Adrenal gland (tissue), 5 donors: Measurements from ENCODE around the gene TRIM8.

Experiments used
- POLR2A ChIP-seq, 2 donors: fragments of 450-650 bp; IDR thresholded peaks; one replicate each; pipeline ENCODE4 v1.6.1; 2017; ENCODE audit warnings: antibody characterized with exemption in 2 of 2, mild to moderate bottlenecking in 2 of 2, moderate library complexity in 1 of 2
- TF ChIP-seq, protein P1 (sequence below), 6 experiments: fragments of 450-650 bp in 4 of 6; fragments of 200-600 bp in 2 of 6; sonication (generic) in 1 of 6; IDR thresholded peaks; 1 replicate in 5 of 6; 2 replicates in 1 of 6; pipeline versions ENCODE4 v1.5.1 to v1.8.0; 2016 to 2021; ENCODE audit warnings: antibody characterized with exemption in 6 of 6, mild to moderate bottlenecking in 2 of 6, moderate library complexity in 1 of 6
- donor health status: DM: no; HTN: no; CAD: no.

DNA sequence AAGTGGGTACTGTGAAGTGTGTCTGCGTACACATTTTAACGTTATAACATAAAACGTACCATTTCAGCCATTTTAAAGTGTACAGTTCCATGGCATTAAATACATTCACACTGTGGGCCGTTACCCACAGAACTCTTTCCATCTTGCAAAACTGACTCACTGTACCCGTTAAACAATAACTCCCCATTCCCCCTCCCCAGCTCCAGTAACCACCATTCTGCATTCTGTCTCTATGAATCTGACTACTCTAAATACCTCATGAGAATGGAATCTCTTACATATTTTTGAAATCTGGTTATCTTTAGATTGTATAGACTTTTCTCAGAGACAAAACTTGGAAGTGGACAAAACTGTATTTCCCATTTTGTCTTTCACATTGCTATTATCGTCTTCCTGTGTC lies 60.6 kb downstream of the TRIM8 start:
- TF ChIP-seq, protein P1, sequence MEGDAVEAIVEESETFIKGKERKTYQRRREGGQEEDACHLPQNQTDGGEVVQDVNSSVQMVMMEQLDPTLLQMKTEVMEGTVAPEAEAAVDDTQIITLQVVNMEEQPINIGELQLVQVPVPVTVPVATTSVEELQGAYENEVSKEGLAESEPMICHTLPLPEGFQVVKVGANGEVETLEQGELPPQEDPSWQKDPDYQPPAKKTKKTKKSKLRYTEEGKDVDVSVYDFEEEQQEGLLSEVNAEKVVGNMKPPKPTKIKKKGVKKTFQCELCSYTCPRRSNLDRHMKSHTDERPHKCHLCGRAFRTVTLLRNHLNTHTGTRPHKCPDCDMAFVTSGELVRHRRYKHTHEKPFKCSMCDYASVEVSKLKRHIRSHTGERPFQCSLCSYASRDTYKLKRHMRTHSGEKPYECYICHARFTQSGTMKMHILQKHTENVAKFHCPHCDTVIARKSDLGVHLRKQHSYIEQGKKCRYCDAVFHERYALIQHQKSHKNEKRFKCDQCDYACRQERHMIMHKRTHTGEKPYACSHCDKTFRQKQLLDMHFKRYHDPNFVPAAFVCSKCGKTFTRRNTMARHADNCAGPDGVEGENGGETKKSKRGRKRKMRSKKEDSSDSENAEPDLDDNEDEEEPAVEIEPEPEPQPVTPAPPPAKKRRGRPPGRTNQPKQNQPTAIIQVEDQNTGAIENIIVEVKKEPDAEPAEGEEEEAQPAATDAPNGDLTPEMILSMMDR (IDR thresholded peaks at IDR 0.05), result no peak
- TF ChIP-seq POLR2A (IDR thresholded peaks at IDR 0.05), result no peak
